Lower lobe of right lung (tissue), 2 donors: ENCODE measurements around the gene LRP5. TPM values are rescaled to one million over a fixed set of nuclear protein-coding genes. Genes with fewer than 3 reads are reported as not detected.

ENCODE experiments used
- ATAC-seq, 2 donors: fragments of 200-7000 bp; cut with Tn5 transposase; one replicate each; pipeline ENCODE4 v1.9.1; 2020 to 2022; ENCODE audit warnings: mild to moderate bottlenecking in 2 of 2, moderate library complexity in 2 of 2
- DNase-seq: peaks from one replicate; pipeline ENCODE4 v3.0.0-alpha.2; 2020
- H3K27ac ChIP-seq: fragments of 200-600 bp; one replicate; pipeline ENCODE4 v1.8.0; 2022
- H3K27me3 ChIP-seq: fragments of 200-600 bp; one replicate; pipeline ENCODE4 v1.8.0; 2022; ENCODE audit warnings: low read depth
- H3K36me3 ChIP-seq: fragments of 200-600 bp; one replicate; pipeline ENCODE4 v1.8.0; 2022; ENCODE audit warnings: mild to moderate bottlenecking
- H3K4me1 ChIP-seq: fragments of 200-600 bp; one replicate; pipeline ENCODE4 v1.8.0; 2022
- H3K4me3 ChIP-seq: fragments of 200-600 bp; one replicate; pipeline ENCODE4 v1.8.0; 2022; ENCODE audit warnings: mild to moderate bottlenecking
- H3K9me3 ChIP-seq: fragments of 200-600 bp; one replicate; pipeline ENCODE4 v1.8.0; 2022
- CTCF ChIP-seq: fragments of 200-600 bp; IDR thresholded peaks from one replicate; pipeline ENCODE4 v1.8.0; 2022; ENCODE audit warnings: antibody characterized with exemption, mild to moderate bottlenecking
- intact Hi-C: fragments of 100-400 bp; cut with DNase I; formaldehyde crosslinking; loops from one replicate; pipeline ENCODE4 v1.11.0; 2022
- total RNA-seq: library from RNA; stranded (reverse); fragmentation: NEBNext Ultra II Directional; extraction: Animal tissue kit (Norgen Biotek cat#: 25700); gene quantifications from one replicate; pipeline ENCODE4 v1.2.1, GENCODE V29; 2021
- donor health status: DM: no; HTN: yes; CAD: no; lungs with severe emphysema.

LRP5 gene
- total RNA-seq, 1 donor from 2014 or later = 66.1 TPM

GRCh38 chr11:68387840-68388239 is 75.4 kb downstream of the LRP5 start:
- Histone ChIP-seq H3K27ac (no peak overlapping the region), H3K36me3 (peaks cover 52% of the 10 kb centered on the region), H3K4me3 (no peak overlapping the region), H3K27me3 (no peaks in the 10 kb centered on the region), H3K4me1 (peaks cover 13% of the 10 kb centered on the region), H3K9me3 (no peaks in the 10 kb centered on the region)
- no peak for TF ChIP-seq CTCF
- no peak for ATAC-seq
- intact Hi-C loops = no loop called here
- no peak for DNase-seq

- ATAC-seq = no peak
- intact Hi-C loops = no loop called here
Measured at GRCh38 chr11:68388595-68389198, 76.3 kb downstream of the LRP5 start.

GRCh38 chr11:68390315-68390714 is 77.9 kb downstream of the LRP5 start:
- no peak for DNase-seq
- peaks cover 54% of the 10 kb centered on the region for H3K36me3 ChIP-seq
- no peak for ATAC-seq
- TF ChIP-seq CTCF = no peak
- H3K27ac ChIP-seq = no peak overlapping the region
- no peak overlapping the region for H3K4me3 ChIP-seq
- no peaks in the 10 kb centered on the region for H3K27me3 ChIP-seq
- intact Hi-C loops = no loop called here
- no peaks in the 10 kb centered on the region for H3K9me3 ChIP-seq
- H3K4me1 ChIP-seq = no peaks in the 10 kb centered on the region

More at GRCh38 chr11:68388595-68389198, 76.3 kb downstream of the LRP5 start:
- H3K4me1 ChIP-seq = peaks cover 6% of the 10 kb centered on the region
- no peaks in the 10 kb centered on the region for H3K27me3 ChIP-seq
- no peak for DNase-seq
- TF ChIP-seq CTCF = no peak
- H3K9me3 ChIP-seq = no peaks in the 10 kb centered on the region
- H3K4me3 ChIP-seq = no peak overlapping the region
- peaks cover 54% of the 10 kb centered on the region for H3K36me3 ChIP-seq
- H3K27ac ChIP-seq = no peak overlapping the region

GRCh38 chr11:68392822-68393221 is 80.4 kb downstream of the LRP5 start:
- Histone ChIP-seq H3K27ac (no peak overlapping the region), H3K4me1 (no peaks in the 10 kb centered on the region), H3K4me3 (no peak overlapping the region), H3K27me3 (no peaks in the 10 kb centered on the region), H3K9me3 (no peaks in the 10 kb centered on the region), H3K36me3 (peaks cover 36% of the 10 kb centered on the region)
- no peak for TF ChIP-seq CTCF
- intact Hi-C loops = no loop called here
- DNase-seq (no peak), ATAC-seq (no peak)

- Histone ChIP-seq H3K27me3 (no peaks in the 10 kb centered on the region), H3K4me3 (no peak overlapping the region), H3K4me1 (peaks cover 29% of the 10 kb centered on the region), H3K36me3 (peaks cover 11% of the 10 kb centered on the region), H3K27ac (no peak overlapping the region), H3K9me3 (no peaks in the 10 kb centered on the region)
- no peak for ATAC-seq
- no peak for TF ChIP-seq CTCF
- intact Hi-C loops = no loop called here
- no peak for DNase-seq
Measured at GRCh38 chr11:68396516-68396915, 84.1 kb downstream of the LRP5 start.
